ENCODE data around the gene ADA.
A peak's percentile ranks its signal among the peaks of the same experiment; 100 is the strongest.
"Not testable (repeated sequence)": the region's sequence is repeated elsewhere in the genome, so short reads cannot be mapped to it uniquely, and the experiment has no call there.

ADA gene

DNA sequence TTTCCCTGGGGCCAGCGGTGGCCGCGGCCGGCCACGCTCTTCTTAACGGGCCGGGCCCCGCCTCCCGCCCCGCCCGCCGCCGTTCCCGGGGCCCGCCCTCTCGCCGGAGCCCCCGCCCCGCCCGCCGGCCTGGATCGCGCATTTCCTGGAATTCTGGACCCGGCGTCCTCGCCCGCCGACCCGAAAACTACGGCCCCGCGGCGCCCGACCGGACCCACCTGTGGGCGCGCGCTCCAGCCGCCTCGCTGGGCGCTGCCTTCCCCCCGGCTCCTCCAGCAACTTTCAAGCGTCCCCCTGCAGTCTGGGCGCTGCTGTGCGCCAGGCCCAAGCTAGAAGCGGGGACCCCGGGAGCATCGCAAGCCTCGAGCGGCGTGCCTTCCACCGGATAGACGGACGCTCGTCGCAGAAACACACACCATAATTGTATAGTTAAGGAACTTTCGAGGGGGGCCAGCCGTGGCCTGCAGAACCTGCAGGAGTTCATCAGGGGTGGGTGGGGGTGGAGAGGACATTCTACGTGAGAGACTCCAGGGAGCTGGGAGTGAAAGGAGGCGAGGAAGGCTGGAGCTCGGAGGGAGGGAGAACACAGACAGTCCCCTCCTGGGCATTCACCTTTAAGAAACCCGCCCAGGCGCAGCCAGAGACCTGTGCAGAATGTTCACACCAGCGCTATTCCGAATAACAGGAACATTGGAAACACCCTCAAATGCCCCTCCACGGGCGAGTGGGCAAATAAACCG lies at the start of gene ADA:
Gene ADA, minus strand, starts transcription at position 16 of the 740 bp plus-strand sequence. CDS start 92 bp downstream, outside the sequence.
- DNase-seq, result peak; percentile 64

DNA sequence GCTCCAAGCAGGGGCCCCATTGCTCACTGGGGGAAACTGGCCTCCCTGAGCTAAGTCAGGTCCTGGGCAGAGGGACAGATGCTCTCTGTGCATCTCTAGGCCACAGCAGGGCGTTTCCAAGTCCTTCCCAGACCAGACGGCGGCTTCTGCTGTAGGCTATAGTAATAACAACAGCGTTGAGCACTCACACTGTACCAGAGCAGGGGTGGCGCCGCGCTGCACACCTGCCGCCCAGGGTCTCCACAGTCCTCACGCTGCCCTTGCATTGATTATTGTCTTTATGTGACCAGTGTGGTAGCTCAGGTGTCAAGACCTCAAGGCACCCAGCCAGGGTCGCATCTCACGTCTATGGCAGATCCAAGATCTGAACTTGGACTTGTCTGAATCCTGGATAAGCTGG lies 48.8 kb upstream of the ADA start:
- DNase-seq, result no peak

DNA sequence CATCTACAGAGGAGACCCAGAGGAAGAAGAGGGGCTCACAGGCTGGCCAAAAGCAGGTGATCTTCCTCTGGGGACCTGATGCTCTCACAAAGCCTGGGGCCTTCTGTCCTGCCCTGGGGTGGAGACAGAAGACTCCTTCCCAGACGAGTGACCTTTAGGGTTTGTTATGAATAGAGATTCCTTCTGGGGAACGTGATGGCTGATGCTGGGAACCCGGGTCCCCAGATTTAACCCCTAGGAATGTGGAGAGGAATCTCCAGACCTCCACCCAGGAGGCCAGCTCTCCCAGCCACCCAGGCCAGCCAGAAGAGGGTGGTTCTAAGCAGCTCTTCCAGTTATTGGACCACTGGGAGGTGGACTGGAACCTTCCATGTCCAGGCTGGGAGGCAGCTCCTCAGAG lies 46.9 kb upstream of the ADA start:
- DNase-seq, result no peak

DNA sequence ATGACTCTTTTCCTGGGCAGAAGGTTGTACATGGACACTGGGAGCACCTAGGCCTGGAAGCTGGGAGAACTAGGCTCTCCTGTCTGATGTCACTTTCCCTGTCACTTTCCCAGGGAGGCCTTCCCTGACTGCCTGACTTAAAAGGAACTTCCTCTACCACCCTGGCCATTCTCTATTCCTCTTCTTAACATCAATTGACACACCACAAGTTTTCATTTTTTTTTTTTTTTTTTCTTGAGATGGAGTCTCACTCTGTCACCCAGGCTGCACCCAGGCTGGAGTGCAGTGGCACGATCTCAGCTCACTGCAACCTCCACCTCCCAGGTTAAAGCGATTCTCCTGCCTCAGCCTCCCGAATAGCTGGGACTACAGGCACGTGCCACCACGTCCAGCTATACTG lies 45.5 kb upstream of the ADA start:
- not testable (repeated sequence) for DNase-seq

DNA sequence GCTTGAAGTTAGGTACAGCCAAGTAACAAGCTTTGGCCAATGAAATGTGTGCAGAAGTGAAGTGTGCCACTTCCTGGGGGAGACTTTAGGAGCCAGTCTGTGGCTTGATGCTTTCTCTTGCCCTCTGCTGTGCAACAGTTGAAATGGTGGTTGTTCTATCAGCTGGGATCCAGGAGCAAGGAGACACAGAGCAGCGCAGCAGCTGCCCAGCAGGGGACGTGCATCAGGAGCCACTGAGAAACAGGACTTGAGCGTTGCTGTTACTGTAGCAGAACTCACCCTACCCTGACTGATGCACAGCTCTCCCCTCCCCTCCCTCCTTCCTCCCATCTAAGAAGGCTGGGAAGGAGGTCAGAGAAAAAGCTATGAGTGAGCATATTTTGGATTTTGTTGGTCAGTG lies 44.8 kb upstream of the ADA start:
- DNase-seq, result no peak

DNA sequence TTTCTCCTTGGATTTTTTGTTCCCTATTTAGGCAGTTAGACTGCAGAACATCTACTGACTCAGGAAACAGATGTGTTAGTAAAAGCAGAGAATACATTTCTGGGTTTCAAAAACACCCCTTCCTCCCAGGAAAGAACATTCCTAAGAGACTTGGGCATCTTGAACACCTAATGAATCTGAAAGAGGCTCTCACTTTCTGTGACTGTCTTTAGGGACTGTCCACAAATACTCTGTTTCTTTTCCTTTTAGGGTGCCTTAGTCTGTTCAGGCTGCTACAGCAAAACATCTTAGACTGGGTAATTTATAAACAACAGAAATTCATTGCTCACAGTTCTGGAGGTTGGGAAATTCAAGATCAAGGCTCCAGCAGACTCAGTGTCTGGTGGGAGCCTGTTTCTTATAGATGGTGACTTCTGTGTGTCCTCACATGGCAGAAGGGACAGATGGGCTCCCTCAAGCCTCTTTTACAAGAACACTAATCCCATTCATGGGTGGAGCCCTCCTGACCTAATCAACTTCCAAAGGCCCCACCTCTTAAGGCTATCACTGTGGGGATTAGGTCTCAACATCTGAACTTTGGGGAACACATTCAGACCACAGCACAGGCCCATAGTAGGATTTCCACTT lies 44.3 kb upstream of the ADA start:
- no peak for DNase-seq

DNA sequence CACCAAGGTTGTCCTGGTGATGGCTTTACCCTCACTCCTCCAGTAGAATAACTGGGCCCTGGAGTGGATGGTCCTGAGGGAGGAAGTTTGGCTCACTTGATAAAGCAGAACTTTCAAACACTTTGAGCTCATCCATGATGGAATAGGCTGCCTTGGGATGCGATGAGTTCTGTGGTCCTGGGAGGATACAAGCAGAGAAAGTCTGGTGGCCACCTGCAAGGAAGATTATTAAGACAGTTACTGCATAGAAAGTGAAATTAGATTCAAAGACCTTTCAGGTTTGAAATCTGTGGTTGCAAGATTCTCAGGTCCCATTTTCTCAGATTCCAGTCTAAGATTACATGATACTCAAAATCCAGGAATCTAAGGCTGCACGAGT lies 43.8 kb upstream of the ADA start:
- DNase-seq, result no peak

DNA sequence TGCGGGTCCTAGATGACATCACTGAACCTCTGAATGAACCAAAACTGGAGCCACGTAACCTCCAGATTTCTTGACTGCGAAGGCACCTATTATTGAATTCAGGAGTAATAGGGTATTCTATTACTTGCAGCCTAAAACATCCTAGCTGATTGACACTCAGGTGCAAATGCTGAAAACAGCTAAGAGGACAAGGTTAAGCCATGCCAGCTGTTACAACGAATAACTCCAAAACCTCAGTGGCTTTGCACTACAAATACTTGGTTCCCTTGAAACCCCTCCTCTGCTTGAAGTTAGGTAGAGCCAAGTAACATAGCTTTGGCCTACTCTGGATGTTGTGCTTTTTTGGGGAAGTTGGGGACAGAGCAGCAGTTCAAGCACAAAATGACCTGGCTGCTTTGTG lies 42.7 kb upstream of the ADA start:
- no peak for DNase-seq

DNA sequence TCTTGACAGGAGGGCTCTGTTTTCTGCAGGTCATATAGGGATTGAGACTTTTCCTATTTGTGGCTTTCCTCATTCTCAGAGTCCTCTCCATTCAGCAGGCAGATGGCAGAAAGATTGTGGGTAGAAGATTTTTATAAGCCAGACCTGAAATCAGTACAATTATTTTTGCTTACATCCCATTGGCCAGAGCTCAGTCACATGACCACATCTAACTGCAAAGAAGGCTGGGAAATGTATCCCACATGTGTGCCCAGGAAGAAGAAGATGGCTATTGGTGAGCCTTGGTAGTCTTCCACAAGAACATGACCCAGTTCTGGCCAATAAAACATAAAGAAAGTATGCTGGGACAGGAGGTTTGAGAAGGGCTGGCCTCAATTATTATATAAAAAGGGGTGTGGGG lies 42.1 kb upstream of the ADA start:
- DNase-seq, result no peak

DNA sequence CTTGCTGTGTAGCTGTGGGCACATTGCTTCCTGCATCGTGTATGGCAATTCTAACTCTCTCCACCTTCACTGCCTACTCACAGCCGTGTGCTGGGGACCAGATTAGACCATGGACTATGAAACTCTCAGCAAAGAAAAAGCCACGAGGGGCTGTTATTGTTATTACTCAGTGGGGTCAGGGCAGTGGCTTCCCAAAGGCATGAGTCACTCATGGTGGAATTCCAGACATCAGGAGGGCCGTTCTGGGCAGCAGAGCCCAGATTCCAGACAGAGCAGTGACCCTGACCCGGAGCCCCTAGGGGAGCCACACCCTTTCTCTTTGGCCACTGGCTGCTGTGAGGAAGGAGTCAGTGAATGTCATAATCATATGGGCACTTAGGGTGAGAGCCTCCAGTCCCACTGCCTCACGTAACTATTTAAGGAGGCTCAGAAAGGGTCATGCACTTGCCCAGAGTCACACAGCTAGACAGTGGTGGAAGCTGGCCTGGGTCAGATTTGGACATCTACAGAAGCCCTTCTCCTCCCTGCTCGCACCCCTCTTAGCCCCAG lies 41.5 kb upstream of the ADA start:
- DNase-seq, result no peak

DNA sequence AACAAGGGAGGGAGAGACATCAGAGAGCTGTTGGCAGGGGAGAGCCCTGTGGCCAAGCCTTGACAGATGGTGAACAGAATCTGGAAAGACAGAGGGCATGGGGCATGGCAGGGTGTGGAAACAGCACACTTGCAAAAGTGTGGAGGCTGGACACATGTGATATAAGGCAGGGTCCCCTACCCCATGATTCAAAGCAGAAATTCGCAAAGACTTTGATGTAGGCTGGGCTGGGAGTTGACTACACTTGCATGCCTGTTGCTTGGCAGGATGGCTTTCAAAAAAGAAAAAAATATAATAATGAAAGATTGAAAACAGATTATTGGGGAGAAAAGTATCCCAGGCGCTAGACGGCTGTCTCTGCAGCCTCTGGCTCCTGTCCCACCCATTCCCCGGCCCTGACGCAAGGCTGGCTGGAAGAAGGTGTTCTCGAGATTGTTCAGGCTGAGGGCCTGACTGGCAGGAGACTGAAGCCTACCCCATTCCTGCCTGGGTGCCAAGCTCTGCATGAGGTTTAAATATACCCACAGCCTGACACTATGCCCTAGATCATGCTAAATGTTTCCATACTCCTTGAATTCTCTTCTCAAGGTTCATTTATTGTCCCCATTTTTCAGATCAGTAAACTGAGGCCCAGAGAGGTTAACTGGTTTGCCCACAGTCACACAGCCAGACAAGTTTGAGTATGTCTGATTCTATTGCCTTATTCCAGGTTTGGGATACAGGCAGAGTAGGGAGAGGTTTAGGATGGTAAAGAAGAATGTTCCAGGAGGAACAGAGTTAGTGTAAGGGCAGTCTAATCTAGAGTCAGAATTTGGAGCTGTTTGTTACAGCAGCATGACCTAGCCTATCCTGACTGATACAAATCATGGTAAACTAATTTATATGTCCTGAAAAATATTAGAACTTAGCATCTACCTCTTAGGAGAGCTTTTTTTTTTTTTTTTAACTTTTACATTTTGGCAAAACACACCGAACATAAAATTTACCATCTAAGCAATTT lies 40.2 kb upstream of the ADA start:
- DNase-seq, result no peak

DNA sequence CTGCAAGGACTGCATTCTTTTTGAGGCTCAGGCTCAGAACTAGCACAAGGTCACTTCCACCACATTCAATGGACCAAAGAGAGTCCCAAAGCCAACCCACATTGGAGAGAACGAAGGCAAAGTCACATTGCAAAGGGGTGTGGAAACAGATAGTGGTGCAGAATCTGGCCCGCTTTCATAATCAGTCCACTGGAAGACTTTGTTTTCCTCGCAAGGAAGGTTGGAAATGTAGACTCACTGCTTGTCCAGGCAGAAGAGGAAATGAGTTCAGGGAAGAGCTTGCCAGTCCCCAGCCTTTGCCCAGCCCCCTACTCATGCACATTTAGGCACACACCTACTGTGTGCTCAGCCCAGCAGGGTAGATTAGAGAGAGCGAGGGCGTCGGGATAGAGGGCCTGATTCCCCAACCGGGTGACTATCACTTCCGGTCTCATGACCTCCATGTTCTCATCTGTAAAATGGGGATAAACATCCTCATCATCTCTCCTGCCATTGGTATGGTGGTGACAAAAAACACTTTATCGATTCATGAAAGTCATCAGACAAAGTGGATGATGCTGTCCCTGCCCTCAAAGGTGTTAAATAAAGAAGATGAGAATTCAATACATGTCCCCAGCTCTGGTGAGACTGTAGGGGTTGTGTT lies 39.4 kb upstream of the ADA start:
- DNase-seq, result no peak

DNA sequence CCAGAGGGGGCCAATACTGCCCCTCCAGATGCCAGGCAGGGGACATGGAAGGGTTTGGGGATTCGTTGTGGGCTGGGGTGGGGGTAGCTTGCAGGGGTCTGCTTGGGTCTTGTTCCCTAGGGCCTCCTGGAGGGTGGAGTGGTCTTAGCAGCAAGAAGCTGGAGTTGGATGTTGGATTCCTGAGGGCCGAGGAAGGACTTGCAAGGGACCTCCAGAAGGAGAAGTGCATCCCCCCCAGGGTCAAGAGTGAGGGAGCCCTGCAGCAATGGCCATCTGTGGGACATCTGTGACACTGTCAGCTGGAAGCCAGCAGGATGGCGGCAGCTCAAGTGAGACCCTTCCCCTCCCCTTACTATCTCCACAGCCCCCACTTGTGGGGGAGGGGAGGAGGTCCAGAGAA lies 38.3 kb upstream of the ADA start:
- no peak for DNase-seq

DNA sequence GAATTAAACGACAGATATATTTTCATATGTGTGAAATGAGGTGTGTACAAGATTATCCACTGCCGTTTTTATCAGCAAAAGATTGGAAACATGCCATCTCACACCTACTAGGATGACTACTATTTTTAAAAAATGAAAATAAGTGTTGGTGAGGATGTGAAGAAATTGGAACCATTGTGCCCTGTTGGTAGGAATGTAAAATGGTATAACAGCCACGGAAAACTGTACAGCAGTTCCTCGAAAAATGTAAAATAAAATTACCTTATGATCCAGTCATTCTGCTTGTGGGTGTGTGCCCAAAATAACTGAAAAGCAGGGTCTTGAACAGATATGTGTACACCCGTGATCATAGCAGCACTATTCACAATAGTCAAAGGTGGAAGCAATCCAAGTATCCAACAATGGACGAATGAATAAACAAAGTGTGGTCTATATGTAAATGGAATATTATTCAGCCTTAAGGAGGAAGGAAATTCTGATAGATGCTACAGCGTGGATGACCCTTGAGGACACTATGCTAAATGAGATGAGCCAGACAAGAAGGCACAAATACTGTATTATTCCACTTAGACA lies 36.6 kb upstream of the ADA start:
- no peak for DNase-seq

DNA sequence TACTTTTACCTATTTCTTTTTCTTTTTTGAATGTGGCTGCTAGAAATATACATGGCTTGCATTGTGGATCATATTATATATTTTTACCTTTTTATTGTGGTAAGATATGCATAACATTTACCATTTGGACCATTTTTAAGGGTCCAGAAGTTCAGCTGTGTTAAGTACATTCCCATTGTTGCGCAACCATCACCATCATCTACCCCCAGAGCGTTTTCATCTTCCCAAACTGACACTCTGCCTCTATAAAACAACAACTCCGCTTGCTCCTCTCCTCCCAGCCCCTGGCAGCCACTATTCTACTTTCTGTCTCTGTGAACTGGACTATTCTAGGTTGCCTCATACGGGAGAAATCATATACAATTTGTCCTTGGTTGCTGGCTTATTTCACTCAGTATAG lies 35.4 kb upstream of the ADA start:
- no peak for DNase-seq

DNA sequence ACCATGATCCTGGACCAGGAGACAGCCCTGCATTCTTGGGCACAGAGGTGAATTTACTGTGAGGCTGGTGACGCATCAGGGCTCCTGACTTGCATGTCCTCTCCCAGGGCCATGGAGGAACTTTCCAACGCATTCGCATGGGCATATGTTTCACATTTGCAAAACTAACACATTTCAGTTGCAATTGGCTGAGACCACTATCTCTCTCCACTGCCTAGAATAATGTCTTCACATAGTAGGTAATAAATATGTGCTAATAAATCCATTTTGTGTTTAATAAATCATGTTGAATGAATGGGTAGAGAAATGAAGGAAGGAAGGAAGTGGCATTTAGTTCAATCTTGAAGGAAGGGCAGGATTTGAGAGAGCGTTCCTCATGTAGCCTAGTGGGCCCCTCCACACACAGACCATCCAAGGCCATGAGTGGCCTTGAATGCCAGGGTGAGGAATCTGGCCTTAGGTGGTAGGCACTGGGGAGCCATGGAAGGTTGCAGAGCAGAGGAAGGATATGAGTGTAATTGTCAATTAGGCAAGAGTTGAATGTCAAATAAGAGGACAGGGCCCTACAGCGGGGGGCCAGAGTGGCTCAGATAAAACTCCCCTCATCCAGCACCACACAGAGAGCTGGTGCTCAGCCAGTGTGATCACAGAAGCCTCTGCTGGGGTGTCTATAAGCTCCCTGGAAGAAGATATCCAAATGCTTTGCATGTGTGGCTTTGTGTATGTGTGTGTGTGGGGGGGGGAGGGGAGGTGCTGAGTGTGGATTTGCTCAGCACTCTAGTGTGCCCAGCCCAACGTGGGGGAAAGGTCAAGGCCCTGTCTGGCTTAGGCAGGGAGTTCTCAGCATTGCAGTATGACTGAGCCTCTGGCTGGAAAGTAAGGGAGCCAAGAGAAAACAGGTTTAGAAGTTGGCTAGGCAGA lies 32.8 kb upstream of the ADA start:
- no peak for DNase-seq

DNA sequence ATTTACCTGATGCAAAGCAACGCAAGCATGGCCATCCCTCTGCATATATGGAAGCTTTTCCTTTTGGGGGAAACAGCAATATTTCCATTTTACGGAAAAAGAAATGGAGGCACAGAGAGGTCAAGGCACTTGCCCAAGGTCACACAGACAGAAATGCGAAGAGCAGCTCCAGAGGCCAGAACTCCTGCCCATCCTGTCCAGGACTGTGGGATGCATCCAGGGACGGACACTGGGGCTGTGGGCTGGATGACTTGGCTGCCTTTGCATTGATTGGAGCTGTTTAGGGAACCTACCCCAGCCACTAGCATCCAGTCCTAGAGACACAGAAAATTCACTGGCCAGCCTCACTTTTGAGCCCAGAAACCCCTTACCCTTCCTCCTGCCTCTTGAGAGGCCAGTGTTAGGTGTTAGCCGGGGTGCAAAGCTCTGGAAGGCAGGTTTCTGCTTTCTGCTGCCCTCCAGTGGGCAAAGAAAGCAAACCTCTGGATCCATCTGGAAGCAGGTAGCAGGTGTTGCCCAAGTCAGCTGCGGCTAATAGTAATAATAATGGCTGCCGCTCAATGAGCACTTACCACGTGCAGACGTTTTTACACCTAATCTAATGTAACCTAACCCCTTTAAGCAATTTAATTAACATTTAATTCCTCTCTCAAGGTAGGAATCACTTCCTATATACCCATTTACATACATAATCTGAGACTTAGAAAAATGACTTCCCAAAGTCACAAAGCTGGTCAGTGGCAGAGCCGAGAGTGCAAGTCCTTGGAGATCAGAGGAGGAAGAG lies 32.0 kb upstream of the ADA start:
- DNase-seq, result peak; percentile 60

DNA sequence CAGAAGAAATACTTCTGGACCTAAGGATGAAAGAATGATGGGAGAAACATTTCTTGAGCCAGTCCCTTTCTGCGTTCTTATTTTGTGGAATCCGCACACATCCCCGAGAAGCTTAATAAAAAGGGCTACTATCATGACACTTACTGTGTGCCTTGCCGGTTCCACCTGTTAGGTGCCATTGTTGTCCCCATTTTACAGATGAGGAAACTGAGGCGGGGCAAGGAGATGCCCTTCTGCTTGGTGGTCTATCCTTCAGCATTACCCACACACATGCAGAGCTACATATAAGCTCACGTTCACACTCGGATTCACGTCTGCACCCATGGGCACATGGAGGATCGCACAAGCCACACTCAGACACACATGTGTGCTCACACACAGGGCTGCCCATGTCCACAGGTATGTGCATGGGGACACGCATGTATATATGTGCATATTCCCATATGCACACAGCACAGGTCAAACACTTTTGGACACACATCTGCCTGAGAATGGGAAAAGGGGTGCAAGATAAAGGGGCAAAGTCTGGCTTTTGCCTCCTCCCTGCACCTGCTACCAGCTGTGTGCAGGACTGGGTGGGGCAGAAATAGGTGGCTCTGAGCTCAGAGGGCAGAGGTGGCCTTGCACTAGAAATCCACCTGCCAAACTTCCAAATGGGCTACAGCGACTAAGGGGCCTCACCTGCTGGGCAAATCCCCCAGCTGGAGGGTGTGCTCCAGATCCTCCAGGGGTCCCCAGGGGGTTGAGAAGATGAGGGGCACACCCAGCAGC lies 30.5 kb upstream of the ADA start:
- no peak for DNase-seq

DNA sequence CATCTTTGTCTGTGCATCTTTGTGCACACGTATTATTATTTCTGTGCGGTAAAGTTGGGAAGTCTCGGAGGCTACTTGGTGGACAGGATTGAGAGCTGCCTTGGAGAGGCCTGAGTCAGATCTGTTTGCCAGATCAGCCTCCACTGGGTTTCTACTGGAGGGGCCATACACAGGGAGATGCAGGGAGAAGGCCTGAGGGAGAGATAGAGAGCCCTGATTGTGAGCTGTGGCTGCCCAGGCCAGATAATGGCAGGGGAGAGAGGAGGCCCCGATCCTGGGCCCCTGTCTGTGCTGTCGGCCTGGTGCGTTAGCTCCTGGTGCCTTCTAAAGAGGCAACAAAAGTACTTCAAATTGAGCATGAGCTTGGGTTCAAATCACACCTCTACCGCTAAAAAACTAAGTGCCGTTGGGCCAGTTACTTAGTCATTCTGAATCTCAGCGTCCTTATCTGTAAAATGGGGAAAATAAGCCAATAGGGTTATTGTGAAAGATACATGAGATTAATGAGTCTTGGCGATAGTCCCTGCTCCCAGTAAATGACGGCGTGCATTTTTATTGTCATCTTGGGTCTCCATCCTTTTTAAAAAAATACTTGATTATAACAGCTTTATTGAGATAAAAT lies 27.6 kb upstream of the ADA start:
- DNase-seq, result no peak
